ENCODE measurements around the gene UBE4B. TPM values are rescaled to one million over a fixed set of nuclear protein-coding genes. Genes with fewer than 3 reads are reported as not detected.
"Not testable (repeated sequence)": the region's sequence is repeated elsewhere in the genome, so short reads cannot be mapped to it uniquely, and the experiment has no call there.

UBE4B gene
- total RNA-seq, 1 donor from 2014 or later: 36.2 TPM

GRCh38 chr1:10217748-10218441, 185.1 kb downstream of the UBE4B start:
- no peak overlapping the region for H3K27ac ChIP-seq
- no peak overlapping the region for H3K4me3 ChIP-seq
- DNase-seq: no peak
- no peaks in the 10 kb centered on the region for H3K27me3 ChIP-seq
- no peaks in the 10 kb centered on the region for H3K36me3 ChIP-seq
- no peak for TF ChIP-seq CTCF (IDR thresholded peaks at IDR 0.05)
- H3K9me3 ChIP-seq: no peaks in the 10 kb centered on the region
- peak; percentile 79 for ATAC-seq
- peaks cover 49% of the 10 kb centered on the region for H3K4me1 ChIP-seq
- intact Hi-C loops (cut with DNase I): loop anchor here (10.0 kb wide), 1 partner anchor 117 kb away; no protein-coding TSS in a partner anchor

GRCh38 chr1:10220200-10220599, 187.4 kb downstream of the UBE4B start:
- H3K4me1 ChIP-seq: peaks cover 39% of the 10 kb centered on the region
- no peaks in the 10 kb centered on the region for H3K9me3 ChIP-seq
- no peak overlapping the region for H3K4me3 ChIP-seq
- TF ChIP-seq CTCF (IDR thresholded peaks at IDR 0.05): no peak
- ATAC-seq (no peak), DNase-seq (no peak)
- intact Hi-C loops (cut with DNase I): no loop called here
- H3K27ac ChIP-seq: no peak overlapping the region
- no peaks in the 10 kb centered on the region for H3K36me3 ChIP-seq
- H3K27me3 ChIP-seq: no peaks in the 10 kb centered on the region

- H3K9me3 ChIP-seq; H3K27ac ChIP-seq; intact Hi-C loops (cut with DNase I); DNase-seq; ATAC-seq; H3K27me3 ChIP-seq; H3K36me3 ChIP-seq; H3K4me3 ChIP-seq: not testable (repeated sequence)
- peaks cover 35% of the 10 kb centered on the region for H3K4me1 ChIP-seq
These were observed 187.9 kb downstream of the UBE4B start for GRCh38 chr1:10220657-10221056.

GRCh38 chr1:10225573-10225972, 192.8 kb downstream of the UBE4B start:
- Histone ChIP-seq H3K4me1 (no peaks in the 10 kb centered on the region), H3K36me3 (no peaks in the 10 kb centered on the region), H3K27ac (no peak overlapping the region), H3K27me3 (no peaks in the 10 kb centered on the region), H3K9me3 (no peaks in the 10 kb centered on the region), H3K4me3 (no peak overlapping the region)
- DNase-seq (no peak), ATAC-seq (no peak)
- intact Hi-C loops (cut with DNase I): no loop called here
- TF ChIP-seq CTCF (IDR thresholded peaks at IDR 0.05): no peak

- DNase-seq (no peak), ATAC-seq (no peak)
- H3K4me3 ChIP-seq: no peak overlapping the region
- intact Hi-C loops (cut with DNase I): no loop called here
- no peak overlapping the region for H3K27ac ChIP-seq
- no peaks in the 10 kb centered on the region for H3K27me3 ChIP-seq
- H3K9me3 ChIP-seq: no peaks in the 10 kb centered on the region
- H3K4me1 ChIP-seq: no peaks in the 10 kb centered on the region
- TF ChIP-seq CTCF (IDR thresholded peaks at IDR 0.05): no peak
- H3K36me3 ChIP-seq: no peaks in the 10 kb centered on the region
These were observed 195.8 kb downstream of the UBE4B start for GRCh38 chr1:10228528-10228927.

- Histone ChIP-seq H3K4me3 (no peak overlapping the region), H3K9me3 (no peaks in the 10 kb centered on the region), H3K36me3 (no peaks in the 10 kb centered on the region), H3K27me3 (no peaks in the 10 kb centered on the region), H3K4me1 (no peaks in the 10 kb centered on the region), H3K27ac (no peak overlapping the region)
- intact Hi-C loops (cut with DNase I): no loop called here
- TF ChIP-seq CTCF (IDR thresholded peaks at IDR 0.05): no peak
- ATAC-seq (no peak), DNase-seq (no peak)
These were observed 197.1 kb downstream of the UBE4B start for GRCh38 chr1:10229903-10230302.

Small RNA genes lying within 50 kb of the gene (microRNA-seq; reads per million reads assigned to microRNA genes)
- gene MIR1273D (ENCODE audit: borderline microRNAs expressed): not detected

Other genes with a start within 250 kb of the UBE4B start
- gene CLSTN1, start 209.0 kb upstream of the UBE4B start, total RNA-seq: 71.0 TPM
- 47.6 TPM for gene CTNNBIP1, start 122.7 kb upstream of the UBE4B start, total RNA-seq
- gene LZIC, start 89.6 kb upstream of the UBE4B start, total RNA-seq: 29.1 TPM
- 9.1 TPM for gene NMNAT1, start 89.5 kb upstream of the UBE4B start, total RNA-seq
- 8.7 TPM for gene RBP7, start 35.7 kb upstream of the UBE4B start, total RNA-seq
- 35.5 TPM for gene KIF1B, start 177.6 kb downstream of the UBE4B start, total RNA-seq